Glutamatergic neuron (in vitro differentiated cells): Measurements from ENCODE around the gene CATSPERE. TPM values are rescaled to one million over a fixed set of nuclear protein-coding genes. Genes with fewer than 3 reads are reported as not detected.

Experiments used
- DNase-seq: peaks from one replicate; pipeline ENCODE4 v3.0.0; 2022
- H3K27ac Mint-ChIP-seq: one replicate; pipeline ENCODE4 v1.8.0; 2020; ENCODE audit warnings: mild to moderate bottlenecking, mixed read lengths, inconsistent platforms; ENCODE audit not compliant: unreplicated experiment
- H3K27me3 Mint-ChIP-seq: one replicate; pipeline ENCODE4 v1.8.0; 2020; ENCODE audit warnings: mild to moderate bottlenecking, moderate library complexity, mixed read lengths, inconsistent platforms; ENCODE audit not compliant: unreplicated experiment
- H3K36me3 Mint-ChIP-seq: one replicate; pipeline ENCODE4 v1.8.0; 2020; ENCODE audit warnings: mild to moderate bottlenecking, mixed read lengths, inconsistent platforms; ENCODE audit not compliant: unreplicated experiment
- H3K4me1 Mint-ChIP-seq: one replicate; pipeline ENCODE4 v1.8.0; 2020; ENCODE audit warnings: mild to moderate bottlenecking, low read depth, mixed read lengths, inconsistent platforms; ENCODE audit not compliant: unreplicated experiment
- H3K4me3 Mint-ChIP-seq: one replicate; pipeline ENCODE4 v1.8.0; 2020; ENCODE audit warnings: mild to moderate bottlenecking, mixed read lengths, inconsistent platforms; ENCODE audit not compliant: unreplicated experiment
- H3K9me3 Mint-ChIP-seq: one replicate; pipeline ENCODE4 v1.8.0; 2020; ENCODE audit warnings: mild to moderate bottlenecking, moderate library complexity, mixed read lengths, inconsistent platforms; ENCODE audit not compliant: unreplicated experiment
- CTCF ChIP-seq: fragments of 200-600 bp; sonication (generic); IDR thresholded peaks from one replicate; pipeline ENCODE4 v1.5.0; 2021; ENCODE audit not compliant: partially characterized antibody, unreplicated experiment
- total RNA-seq: library from RNA; stranded (reverse); fragmentation: NEBNext Ultra II Directional; extraction: Animal tissue kit (Norgen Biotek cat#: 25700); gene quantifications from one replicate; pipeline ENCODE4 v1.2.1, GENCODE V29; 2021; ENCODE audit not compliant: unreplicated experiment

Gene CATSPERE
- total RNA-seq, 1 donor from 2014 or later = 0.59 TPM

GRCh38 chr1:244502630-244503029 is 41.6 kb downstream of the CATSPERE start:
- Mint-ChIP-seq H3K27me3 (no peaks in the 10 kb centered on the region), H3K9me3 (peaks cover 5% of the 10 kb centered on the region), H3K36me3 (no peaks in the 10 kb centered on the region), H3K4me1 (no peaks in the 10 kb centered on the region), H3K4me3 (no peak overlapping the region), H3K27ac (no peak overlapping the region)
- no peak for DNase-seq
- no peak for TF ChIP-seq CTCF

- DNase-seq = no peak
- Mint-ChIP-seq H3K9me3 (peaks cover 2% of the 10 kb centered on the region), H3K36me3 (peaks cover 11% of the 10 kb centered on the region), H3K4me1 (peaks cover 2% of the 10 kb centered on the region), H3K27me3 (no peaks in the 10 kb centered on the region), H3K4me3 (no peak overlapping the region), H3K27ac (no peak overlapping the region)
- TF ChIP-seq CTCF = no peak
Measured at GRCh38 chr1:244513493-244513892, 52.4 kb downstream of the CATSPERE start.

- H3K36me3 Mint-ChIP-seq = peaks cover 8% of the 10 kb centered on the region
- DNase-seq = no peak
- no peak overlapping the region for H3K27ac Mint-ChIP-seq
- no peak overlapping the region for H3K4me3 Mint-ChIP-seq
- no peak for TF ChIP-seq CTCF
- H3K4me1 Mint-ChIP-seq = peaks cover 2% of the 10 kb centered on the region
- H3K9me3 Mint-ChIP-seq = no peaks in the 10 kb centered on the region
- H3K27me3 Mint-ChIP-seq = no peaks in the 10 kb centered on the region
Measured at GRCh38 chr1:244515680-244516079, 54.6 kb downstream of the CATSPERE start.

- DNase-seq = no peak
- Mint-ChIP-seq H3K27me3 (no peaks in the 10 kb centered on the region), H3K4me3 (no peak overlapping the region), H3K27ac (no peak overlapping the region), H3K36me3 (peaks cover 7% of the 10 kb centered on the region), H3K9me3 (peaks cover 3% of the 10 kb centered on the region), H3K4me1 (no peaks in the 10 kb centered on the region)
- TF ChIP-seq CTCF = no peak
Measured at GRCh38 chr1:244536316-244536715, 75.2 kb downstream of the CATSPERE start.

- peaks cover 2% of the 10 kb centered on the region for H3K27me3 Mint-ChIP-seq
- TF ChIP-seq CTCF = no peak
- no peak for DNase-seq
Measured at GRCh38 chr1:244545511-244545910, 84.4 kb downstream of the CATSPERE start.

More at GRCh38 chr1:244545511-244545910, 84.4 kb downstream of the CATSPERE start:
- Mint-ChIP-seq H3K4me3 (no peak overlapping the region), H3K4me1 (no peaks in the 10 kb centered on the region), H3K27ac (no peak overlapping the region), H3K9me3 (no peaks in the 10 kb centered on the region), H3K36me3 (peaks cover 16% of the 10 kb centered on the region)
